Astrocyte (in vitro differentiated cells and primary cell): ENCODE results near the gene DACH2.

Source experiments
- EZH2 ChIP-seq: IDR thresholded peaks from 2 replicates; pipeline ENCODE4 v1.6.1; 2012; ENCODE audit warnings: mild to moderate bottlenecking, low read length, inconsistent platforms; ENCODE audit not compliant: insufficient read depth
- TF ChIP-seq, protein P1 (sequence below): IDR thresholded peaks from 2 replicates; pipeline ENCODE4 v1.5.1; 2011; ENCODE audit warnings: low read depth, mild to moderate bottlenecking, inconsistent platforms, low read length, moderate library complexity; ENCODE audit not compliant: insufficient read depth

DNA sequence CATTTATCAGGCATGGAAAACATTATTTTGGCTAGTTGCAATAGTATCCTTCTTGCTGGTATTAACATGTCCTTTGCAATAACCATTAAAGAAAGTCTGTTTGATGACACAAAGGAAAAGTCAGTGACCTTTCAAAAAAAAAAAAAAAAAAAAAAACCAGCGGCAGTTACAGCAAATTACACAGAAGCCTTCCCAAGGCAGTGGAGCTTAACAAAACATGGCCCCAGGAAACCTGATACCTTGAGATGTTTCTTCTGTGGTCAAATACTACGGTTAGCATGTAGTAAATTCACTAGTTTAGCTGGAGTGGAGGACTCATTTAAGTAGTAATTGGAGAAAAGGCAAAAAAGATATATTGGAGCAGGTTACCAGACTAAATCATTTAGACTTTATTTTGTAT lies 359.1 kb downstream of the DACH2 start:
- no peak for TF ChIP-seq EZH2
- TF ChIP-seq, protein P1, sequence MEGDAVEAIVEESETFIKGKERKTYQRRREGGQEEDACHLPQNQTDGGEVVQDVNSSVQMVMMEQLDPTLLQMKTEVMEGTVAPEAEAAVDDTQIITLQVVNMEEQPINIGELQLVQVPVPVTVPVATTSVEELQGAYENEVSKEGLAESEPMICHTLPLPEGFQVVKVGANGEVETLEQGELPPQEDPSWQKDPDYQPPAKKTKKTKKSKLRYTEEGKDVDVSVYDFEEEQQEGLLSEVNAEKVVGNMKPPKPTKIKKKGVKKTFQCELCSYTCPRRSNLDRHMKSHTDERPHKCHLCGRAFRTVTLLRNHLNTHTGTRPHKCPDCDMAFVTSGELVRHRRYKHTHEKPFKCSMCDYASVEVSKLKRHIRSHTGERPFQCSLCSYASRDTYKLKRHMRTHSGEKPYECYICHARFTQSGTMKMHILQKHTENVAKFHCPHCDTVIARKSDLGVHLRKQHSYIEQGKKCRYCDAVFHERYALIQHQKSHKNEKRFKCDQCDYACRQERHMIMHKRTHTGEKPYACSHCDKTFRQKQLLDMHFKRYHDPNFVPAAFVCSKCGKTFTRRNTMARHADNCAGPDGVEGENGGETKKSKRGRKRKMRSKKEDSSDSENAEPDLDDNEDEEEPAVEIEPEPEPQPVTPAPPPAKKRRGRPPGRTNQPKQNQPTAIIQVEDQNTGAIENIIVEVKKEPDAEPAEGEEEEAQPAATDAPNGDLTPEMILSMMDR = no peak
